Astrocyte (in vitro differentiated cells and primary cell): ENCODE measurements around the gene ABCF2. TPM values are rescaled to one million over a fixed set of nuclear protein-coding genes. Genes with fewer than 3 reads are reported as not detected.
A peak's percentile ranks its signal among the peaks of the same experiment; 100 is the strongest.

ENCODE experiments used
- DNase-seq: peaks from one replicate; pipeline ENCODE4 v3.0.0-alpha.2; 2010; ENCODE audit warnings: low read depth
- FAIRE-seq: peaks from 2 replicates; lab custom pipeline; 2011; peaks lifted over from hg19 to GRCh38; lab: Jason Lieb, UNC
- H2AFZ ChIP-seq: 2 replicates; pipeline ENCODE4 v1.6.0; 2012; ENCODE audit warnings: low read depth, low read length, inconsistent platforms
- H3K27ac ChIP-seq: 2 replicates; pipeline ENCODE4 v1.5.1; 2011; ENCODE audit warnings: low read depth, low read length, inconsistent platforms
- H3K27me3 ChIP-seq: 2 replicates; pipeline ENCODE4 v1.6.0; 2011; ENCODE audit warnings: low read length, inconsistent platforms; ENCODE audit not compliant: insufficient read depth
- H3K36me3 ChIP-seq: 2 replicates; pipeline ENCODE4 v1.5.1; 2011; ENCODE audit warnings: low read length, inconsistent platforms; ENCODE audit not compliant: insufficient read depth
- H3K4me1 ChIP-seq: 2 replicates; pipeline ENCODE4 v1.5.1; 2011; ENCODE audit warnings: low read length, inconsistent platforms; ENCODE audit not compliant: insufficient read depth
- H3K4me2 ChIP-seq: 2 replicates; pipeline ENCODE4 v1.6.0; 2012; ENCODE audit warnings: low read length, inconsistent platforms
- H3K4me3 ChIP-seq: 2 replicates; pipeline ENCODE4 v1.5.1; 2011; ENCODE audit warnings: low read depth, mild to moderate bottlenecking, low read length, inconsistent platforms; ENCODE audit not compliant: insufficient read depth
- H3K79me2 ChIP-seq: 2 replicates; pipeline ENCODE4 v1.6.0; 2012; ENCODE audit warnings: mild to moderate bottlenecking, low read length, inconsistent platforms; ENCODE audit not compliant: insufficient read depth
- H3K9ac ChIP-seq: 2 replicates; pipeline ENCODE4 v1.6.0; 2012; ENCODE audit warnings: mild to moderate bottlenecking, low read length, inconsistent platforms
- H3K9me3 ChIP-seq: 2 replicates; pipeline ENCODE4 v1.5.1; 2012; ENCODE audit warnings: low read depth, mild to moderate bottlenecking, low read length, inconsistent platforms; ENCODE audit not compliant: insufficient read depth
- H4K20me1 ChIP-seq: 2 replicates; pipeline ENCODE4 v1.6.0; 2012; ENCODE audit warnings: low read length, inconsistent platforms; ENCODE audit not compliant: insufficient read depth
- H3K27ac Mint-ChIP-seq: one replicate; pipeline ENCODE4 v1.8.0; 2021; ENCODE audit warnings: mild to moderate bottlenecking, mixed read lengths; ENCODE audit not compliant: unreplicated experiment
- H3K27me3 Mint-ChIP-seq: one replicate; pipeline ENCODE4 v1.8.0; 2021; ENCODE audit warnings: low read depth, mixed read lengths; ENCODE audit not compliant: unreplicated experiment
- H3K36me3 Mint-ChIP-seq: one replicate; pipeline ENCODE4 v1.8.0; 2021; ENCODE audit warnings: low read depth, mixed read lengths; ENCODE audit not compliant: unreplicated experiment
- H3K4me1 Mint-ChIP-seq: one replicate; pipeline ENCODE4 v1.8.0; 2021; ENCODE audit warnings: low read depth, mixed read lengths; ENCODE audit not compliant: unreplicated experiment
- H3K4me3 Mint-ChIP-seq: one replicate; pipeline ENCODE4 v1.8.0; 2021; ENCODE audit warnings: mild to moderate bottlenecking, moderate library complexity, mixed read lengths; ENCODE audit not compliant: unreplicated experiment
- H3K9me3 Mint-ChIP-seq: one replicate; pipeline ENCODE4 v1.8.0; 2021; ENCODE audit warnings: mild to moderate bottlenecking, mixed read lengths; ENCODE audit not compliant: unreplicated experiment
- CTCF ChIP-seq: IDR thresholded peaks from 2 replicates; pipeline ENCODE4 v1.5.1; 2011; ENCODE audit warnings: low read depth, mild to moderate bottlenecking, inconsistent platforms, low read length, moderate library complexity; ENCODE audit not compliant: insufficient read depth
- EZH2 ChIP-seq: IDR thresholded peaks from 2 replicates; pipeline ENCODE4 v1.6.1; 2012; ENCODE audit warnings: mild to moderate bottlenecking, low read length, inconsistent platforms; ENCODE audit not compliant: insufficient read depth
- total RNA-seq: library from RNA; stranded (reverse); gene quantifications from 2 replicates; pipeline ENCODE4 v1.2.1, GENCODE V29; 2021

The ABCF2 gene
- total RNA-seq, 1 donor from 2014 or later, result 53.2 TPM

DNA sequence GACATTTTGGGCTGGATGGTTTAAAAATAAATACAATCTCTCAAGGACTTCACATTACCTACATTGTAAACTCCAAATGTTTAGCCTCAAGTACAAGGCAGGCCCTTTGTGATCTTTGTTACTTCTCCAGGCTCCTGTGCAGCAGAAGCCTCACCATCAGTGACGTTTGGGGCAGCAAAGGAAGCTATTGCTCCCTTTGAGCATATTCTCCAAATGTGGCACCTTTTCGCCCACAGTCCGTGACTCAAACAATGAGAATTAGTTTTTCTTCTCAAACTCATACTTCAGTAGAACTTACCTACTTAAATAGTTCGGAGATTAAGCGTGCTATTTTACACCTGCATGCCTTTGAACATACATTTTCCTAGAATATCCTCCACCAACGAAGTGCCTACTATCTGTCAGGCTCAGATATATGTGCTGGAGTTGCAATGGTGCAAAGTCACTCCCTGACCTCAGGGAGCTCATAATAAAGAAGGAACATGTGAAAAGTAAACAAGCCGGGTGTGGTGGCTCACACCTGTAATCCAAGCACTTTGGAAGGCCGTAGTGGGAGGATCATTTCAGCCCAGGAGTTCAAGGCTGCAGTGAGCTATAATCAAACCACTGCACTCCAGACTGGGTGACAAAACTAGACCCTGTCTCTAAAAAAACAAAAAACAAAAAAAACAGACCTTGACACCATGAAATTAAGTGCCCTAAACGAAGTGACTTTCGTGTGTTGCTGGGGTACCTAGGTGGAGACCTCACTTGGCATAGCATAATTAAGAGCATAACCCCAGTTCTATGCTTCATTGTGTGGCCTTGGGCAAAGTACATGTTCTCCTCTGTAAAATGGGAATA is 1.2 kb upstream of the ABCF2 start:
- peaks cover 25% of the 10 kb centered on the region for H4K20me1 ChIP-seq
- Mint-ChIP-seq H3K36me3 (peaks cover 8% of the 10 kb centered on the region), H3K4me1 (peaks cover 16% of the 10 kb centered on the region), H3K9me3 (no peaks in the 10 kb centered on the region), H3K27ac (peak overlapping the region; percentile 73), H3K4me3 (peak overlapping the region; percentile 97), H3K27me3 (no peaks in the 10 kb centered on the region)
- peaks cover 12% of the 10 kb centered on the region for H3K36me3 ChIP-seq
- H3K9me3 ChIP-seq, result no peaks in the 10 kb centered on the region
- peak overlapping the region; percentile 95 for H2AFZ ChIP-seq
- peak overlapping the region; percentile 74 for H3K27ac ChIP-seq
- H3K27me3 ChIP-seq, result no peaks in the 10 kb centered on the region
- peak overlapping the region; percentile 89 for H3K4me3 ChIP-seq
- no peak for TF ChIP-seq EZH2
- TF ChIP-seq CTCF, result no peak
- DNase-seq (no peak), FAIRE-seq (no peak)
- peak overlapping the region; percentile 94 for H3K4me2 ChIP-seq
- H3K79me2 ChIP-seq, result peaks cover 39% of the 10 kb centered on the region
- peak overlapping the region; percentile 91 for H3K9ac ChIP-seq
- H3K4me1 ChIP-seq, result peaks cover 22% of the 10 kb centered on the region

DNA sequence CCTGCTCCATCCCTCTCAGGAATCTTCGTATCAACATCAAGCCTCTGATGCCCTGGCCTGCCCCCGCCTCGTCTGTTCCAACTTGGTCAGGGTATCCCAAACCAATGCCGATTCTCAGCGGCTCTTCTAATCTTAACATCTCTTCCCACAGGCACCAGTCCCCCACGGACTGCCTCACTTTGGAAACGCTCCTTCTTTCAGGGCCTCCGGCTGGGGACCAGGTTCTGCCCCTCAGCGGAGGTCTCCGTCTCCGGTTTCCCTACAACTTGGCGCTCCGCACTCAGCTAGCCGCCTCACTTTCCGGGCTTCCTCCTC is 488 bp downstream of the ABCF2 start:
- Mint-ChIP-seq H3K9me3 (no peaks in the 10 kb centered on the region), H3K4me1 (peaks cover 14% of the 10 kb centered on the region), H3K27me3 (no peaks in the 10 kb centered on the region), H3K27ac (peak overlapping the region; percentile 96), H3K4me3 (peak overlapping the region; percentile 97), H3K36me3 (peaks cover 7% of the 10 kb centered on the region)
- H3K9me3 ChIP-seq, result no peaks in the 10 kb centered on the region
- TF ChIP-seq EZH2, result no peak
- no peak for TF ChIP-seq CTCF
- peak overlapping the region; percentile 57 for H2AFZ ChIP-seq
- DNase-seq (no peak), FAIRE-seq (no peak)
- H3K4me2 ChIP-seq, result peak overlapping the region; percentile 94
- peaks cover 26% of the 10 kb centered on the region for H3K79me2 ChIP-seq
- no peaks in the 10 kb centered on the region for H3K27me3 ChIP-seq
- peaks cover 23% of the 10 kb centered on the region for H4K20me1 ChIP-seq
- H3K36me3 ChIP-seq, result peaks cover 28% of the 10 kb centered on the region
- H3K9ac ChIP-seq, result peak overlapping the region; percentile 91
- H3K4me1 ChIP-seq, result peaks cover 16% of the 10 kb centered on the region
- peak overlapping the region; percentile 70 for H3K27ac ChIP-seq
- peak overlapping the region; percentile 89 for H3K4me3 ChIP-seq
